AG04449 (cell line): ENCODE data around the gene ATP8A2.

Source experiments
- CTCF ChIA-PET: fragments of 350-600 bp; formaldehyde crosslinking; extraction: SDS; loops from one replicate; lab custom pipeline; 2021; ENCODE audit warnings: antibody characterized with exemption; lab: Yijun Ruan, JAX
- POLR2A ChIA-PET: fragments of 400-600, 350-600 bp; formaldehyde crosslinking; extraction: SDS; loops from one replicate; lab custom pipeline; 2020; ENCODE audit warnings: antibody characterized with exemption, inconsistent platforms; lab: Yijun Ruan, JAX
- DNase-seq: peaks from one replicate; pipeline ENCODE4 v3.0.0-alpha.2; 2010; ENCODE audit warnings: low read depth, low spot score
- H3K4me3 ChIP-seq: 2 replicates; pipeline ENCODE4 v1.5.1; 2011; ENCODE audit warnings: low read depth, mild to moderate bottlenecking, control low read depth, low read length
- CTCF ChIP-seq: IDR thresholded peaks from one replicate; pipeline ENCODE4 v1.5.1; 2011; ENCODE audit warnings: mild to moderate bottlenecking, moderate library complexity, low read length, control low read depth, inconsistent platforms; ENCODE audit not compliant: insufficient read depth; ENCODE audit errors: missing control alignments

ATP8A2 gene

GRCh38 chr13:25836574-25837336, 465.0 kb downstream of the ATP8A2 start:
- DNase-seq = no peak
- ChIA-PET POLR2A (no interaction called here), CTCF (no interaction called here)
- TF ChIP-seq CTCF = no peak
- no peak overlapping the region for H3K4me3 ChIP-seq

GRCh38 chr13:25839371-25839770, 467.6 kb downstream of the ATP8A2 start:
- DNase-seq = no peak
- ChIA-PET POLR2A (no interaction called here), CTCF (no interaction called here)
- no peak overlapping the region for H3K4me3 ChIP-seq
- no peak for TF ChIP-seq CTCF

GRCh38 chr13:25840261-25840660, 468.5 kb downstream of the ATP8A2 start:
- no peak for TF ChIP-seq CTCF

GRCh38 chr13:25840931-25841330, 469.2 kb downstream of the ATP8A2 start:
- H3K4me3 ChIP-seq = no peak overlapping the region
- DNase-seq = no peak
- TF ChIP-seq CTCF = no peak
- POLR2A ChIA-PET = no interaction called here
- CTCF ChIA-PET = no interaction called here

More at GRCh38 chr13:25840261-25840660, 468.5 kb downstream of the ATP8A2 start:
- no peak overlapping the region for H3K4me3 ChIP-seq
- CTCF ChIA-PET = no interaction called here
- DNase-seq = no peak
- POLR2A ChIA-PET = no interaction called here

GRCh38 chr13:25843692-25844091, 471.9 kb downstream of the ATP8A2 start:
- ChIA-PET POLR2A (no interaction called here), CTCF (no interaction called here)
- TF ChIP-seq CTCF = no peak
- no peak for DNase-seq
- no peak overlapping the region for H3K4me3 ChIP-seq

- no peak overlapping the region for H3K4me3 ChIP-seq
- ChIA-PET POLR2A (no interaction called here), CTCF (no interaction called here)
- DNase-seq = no peak
- no peak for TF ChIP-seq CTCF
Measured at GRCh38 chr13:25844559-25845434, 473.0 kb downstream of the ATP8A2 start.
